ENCODE measurements around the gene FN1. TPM values are rescaled to one million over a fixed set of nuclear protein-coding genes. Genes with fewer than 3 reads are reported as not detected.

FN1 gene
- total and polyA plus RNA-seq, 12 donors, result 67.8 to 888 (median 136) TPM

GRCh38 chr2:215435280-215435869, 493 bp downstream of the FN1 start:
- intact Hi-C loops (cut with DNase I), result loop anchor here in 3 of 10 donors (5.0 to 10.0 kb wide), 4 partner anchors 399 to 487 kb away; no protein-coding TSS in a partner anchor
- Histone ChIP-seq H3K27me3 (peaks cover 0 to 73% (median 4%) of the 10 kb centered on the region in 7 donors), H3K9me3 (no peaks in the 10 kb centered on the region), H3K36me3 (peaks cover 0 to 32% (median 7%) of the 10 kb centered on the region in 9 donors), H3K4me3 (peak overlapping the region; percentile 42 to 77 (median 64)), H3K27ac (peak overlapping the region; percentile 60 to 99 (median 87)), H3K4me1 (peaks cover 0 to 36% (median 0%) of the 10 kb centered on the region in 9 donors)
- ATAC-seq (peak; percentile 14 to 70 (median 38)), DNase-seq (peak in 1 of 2 donors; percentile 35)
- no peak for TF ChIP-seq CTCF (IDR thresholded peaks at IDR 0.05)
- WGBS, 2 donors, result 3 to 4% methylated on average over 31 of the region's 31 CpGs

- ATAC-seq (no peak), DNase-seq (no peak)
- H3K4me1 ChIP-seq, result peaks cover 0 to 36% (median 0%) of the 10 kb centered on the region in 9 donors
- H3K27me3 ChIP-seq, result peaks cover 0 to 72% (median 4%) of the 10 kb centered on the region in 7 donors
- TF ChIP-seq CTCF (IDR thresholded peaks at IDR 0.05), result no peak
- peak overlapping the region in 8 of 10 donors; percentile 64 to 99 (median 87) for H3K27ac ChIP-seq
- no peaks in the 10 kb centered on the region for H3K9me3 ChIP-seq
- intact Hi-C loops (cut with DNase I), result loop anchor here in 3 of 10 donors (5.0 to 10.0 kb wide), 4 partner anchors 400 to 488 kb away; no protein-coding TSS in a partner anchor
- WGBS, 2 donors, result 41 to 48% methylated on average over 10 of the region's 10 CpGs
- H3K36me3 ChIP-seq, result peaks cover 0 to 39% (median 14%) of the 10 kb centered on the region in 9 donors
- H3K4me3 ChIP-seq, result peak overlapping the region; percentile 42 to 77 (median 64)
Measured at GRCh38 chr2:215434447-215435279, 1.2 kb downstream of the FN1 start.

- ATAC-seq (no peak), DNase-seq (no peak)
- intact Hi-C loops (cut with DNase I), result loop anchor here in 2 of 10 donors (10.0 kb wide), 2 partner anchors 402 to 412 kb away; no protein-coding TSS in a partner anchor
- peaks cover 0 to 56% (median 22%) of the 10 kb centered on the region in 9 donors for H3K36me3 ChIP-seq
- peaks cover 0 to 56% (median under 1%) of the 10 kb centered on the region in 7 donors for H3K27me3 ChIP-seq
- peak overlapping the region in 4 of 10 donors; percentile 17 to 85 (median 81) for H3K27ac ChIP-seq
- H3K4me1 ChIP-seq, result peaks cover 0 to 25% (median 0%) of the 10 kb centered on the region in 9 donors
- 80 to 88% methylated on average over 8 of the region's 8 CpGs for WGBS, 2 donors
- H3K4me3 ChIP-seq, result peak overlapping the region in 6 of 10 donors; percentile 58 to 77 (median 70)
- no peak for TF ChIP-seq CTCF (IDR thresholded peaks at IDR 0.05)
- H3K9me3 ChIP-seq, result no peaks in the 10 kb centered on the region
Measured at GRCh38 chr2:215432759-215433594, 2.9 kb downstream of the FN1 start.
